GDM1 (cell line): ENCODE measurements around the gene ZNHIT2.

Experiments
- DNase-seq: peaks from one replicate; lab custom pipeline; 2025; lab: John Stamatoyannopoulos, UW

The ZNHIT2 gene

DNA sequence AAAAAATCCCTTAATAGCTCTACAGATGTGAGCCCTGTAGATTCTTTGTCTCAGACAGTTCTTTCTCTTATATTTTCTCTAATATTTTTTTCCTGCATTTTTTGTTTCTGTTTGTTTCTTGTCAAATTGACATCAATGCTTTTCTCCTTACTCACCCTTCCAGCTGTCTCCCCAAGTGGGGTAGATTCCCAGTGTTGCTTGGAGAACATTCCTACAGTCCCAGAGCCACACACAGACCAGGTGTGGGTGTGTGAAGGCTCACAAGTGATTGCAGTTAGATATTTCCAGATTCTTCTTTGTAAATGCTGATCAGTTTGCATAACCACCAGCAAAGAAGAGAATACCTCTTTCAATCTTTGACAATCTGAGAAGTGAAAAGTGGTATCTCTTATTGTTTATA lies 14.0 kb downstream of the ZNHIT2 start:
- DNase-seq: no peak

DNA sequence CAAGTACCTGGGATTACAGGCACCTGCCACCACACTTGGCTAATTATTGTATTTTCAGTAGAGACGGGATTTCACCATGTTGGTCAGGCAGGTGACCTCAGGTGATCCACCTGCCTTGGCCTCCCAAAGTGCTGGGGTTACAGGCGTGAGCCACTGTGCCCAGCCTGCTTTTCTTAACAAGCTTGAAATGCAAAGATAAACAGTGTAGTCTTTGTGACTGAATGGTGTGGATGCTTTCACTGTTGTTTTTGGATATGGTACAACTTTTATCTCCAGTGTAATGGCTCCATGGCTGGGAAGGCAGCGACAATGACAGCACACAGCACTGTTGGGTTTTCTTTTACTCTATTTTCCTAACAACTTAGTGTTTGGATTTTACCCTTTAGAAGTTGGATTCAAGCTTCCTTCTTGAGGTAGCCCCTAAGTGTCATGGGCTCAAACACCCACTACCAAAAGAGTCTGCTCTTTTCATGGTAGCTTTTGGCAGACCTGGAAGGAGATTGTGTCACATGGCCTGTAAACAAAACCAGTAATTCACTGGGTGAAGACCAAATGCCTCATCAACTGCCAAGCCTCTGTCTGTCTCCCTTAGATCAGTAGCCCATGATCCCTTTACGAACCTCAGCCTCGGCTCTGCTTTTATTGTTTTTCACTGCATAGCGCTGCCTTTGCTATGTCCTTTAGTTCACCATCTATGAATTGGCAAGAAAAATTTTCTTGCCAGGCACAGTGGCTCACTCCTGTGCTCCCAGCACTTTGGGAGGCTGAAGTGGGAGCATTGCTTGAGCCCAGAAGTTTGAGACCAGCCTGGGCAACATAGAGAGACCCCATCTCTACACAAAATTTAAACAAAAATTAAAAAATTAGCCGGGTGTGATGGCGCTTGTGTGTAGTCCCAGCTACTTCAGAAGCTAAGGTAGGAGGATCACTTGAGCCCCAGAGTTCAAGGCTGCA lies 15.1 kb downstream of the ZNHIT2 start:
- DNase-seq: no peak

DNA sequence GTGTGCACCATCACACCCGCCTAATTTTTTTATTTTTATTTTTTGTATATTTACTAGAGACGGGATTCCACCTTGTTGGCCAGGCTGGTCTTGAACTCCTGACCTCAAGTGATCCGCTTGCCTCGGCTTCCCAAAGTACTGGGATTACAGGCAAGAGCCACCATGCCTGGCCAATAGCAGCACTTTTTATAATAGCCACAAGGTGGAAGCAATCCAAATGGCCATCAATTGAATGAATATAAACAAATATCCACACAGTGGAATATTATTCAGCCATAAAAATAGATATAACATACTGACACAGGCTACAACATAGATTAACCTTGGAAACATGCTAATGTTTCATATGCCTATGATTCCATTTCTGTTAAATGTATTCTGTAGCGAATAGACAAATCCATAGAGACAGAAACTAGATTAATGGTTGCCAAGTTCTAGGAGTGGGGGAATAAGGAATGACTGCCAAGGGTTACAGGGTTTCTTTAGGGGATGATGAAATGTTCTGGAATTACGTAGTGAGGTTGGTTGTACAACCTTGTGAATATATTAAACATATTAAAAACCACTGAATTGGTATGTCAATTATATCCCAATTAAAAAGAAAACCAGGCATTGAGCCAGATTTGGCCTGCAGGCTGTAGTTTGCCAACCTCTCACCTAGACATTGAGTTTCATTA lies 16.7 kb downstream of the ZNHIT2 start:
- DNase-seq: no peak

DNA sequence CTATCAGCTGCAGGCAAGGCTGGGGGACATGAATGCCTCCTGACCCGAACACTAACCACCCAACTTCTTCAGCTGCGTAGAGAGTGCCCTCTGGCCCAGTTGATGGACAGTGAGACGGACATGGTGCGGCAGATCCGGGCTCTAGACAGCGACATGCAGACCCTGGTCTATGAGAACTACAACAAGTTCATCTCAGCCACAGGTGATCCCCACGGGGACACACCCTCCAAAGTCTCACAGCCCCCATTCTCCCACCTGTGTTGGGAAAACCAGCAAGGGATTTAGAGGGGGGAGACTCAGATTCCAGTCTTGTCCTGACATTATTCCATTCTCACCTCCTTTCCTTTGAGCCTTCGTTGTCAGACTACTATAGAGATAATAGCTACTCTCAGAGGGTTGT lies 20.6 kb downstream of the ZNHIT2 start:
- DNase-seq: no peak

DNA sequence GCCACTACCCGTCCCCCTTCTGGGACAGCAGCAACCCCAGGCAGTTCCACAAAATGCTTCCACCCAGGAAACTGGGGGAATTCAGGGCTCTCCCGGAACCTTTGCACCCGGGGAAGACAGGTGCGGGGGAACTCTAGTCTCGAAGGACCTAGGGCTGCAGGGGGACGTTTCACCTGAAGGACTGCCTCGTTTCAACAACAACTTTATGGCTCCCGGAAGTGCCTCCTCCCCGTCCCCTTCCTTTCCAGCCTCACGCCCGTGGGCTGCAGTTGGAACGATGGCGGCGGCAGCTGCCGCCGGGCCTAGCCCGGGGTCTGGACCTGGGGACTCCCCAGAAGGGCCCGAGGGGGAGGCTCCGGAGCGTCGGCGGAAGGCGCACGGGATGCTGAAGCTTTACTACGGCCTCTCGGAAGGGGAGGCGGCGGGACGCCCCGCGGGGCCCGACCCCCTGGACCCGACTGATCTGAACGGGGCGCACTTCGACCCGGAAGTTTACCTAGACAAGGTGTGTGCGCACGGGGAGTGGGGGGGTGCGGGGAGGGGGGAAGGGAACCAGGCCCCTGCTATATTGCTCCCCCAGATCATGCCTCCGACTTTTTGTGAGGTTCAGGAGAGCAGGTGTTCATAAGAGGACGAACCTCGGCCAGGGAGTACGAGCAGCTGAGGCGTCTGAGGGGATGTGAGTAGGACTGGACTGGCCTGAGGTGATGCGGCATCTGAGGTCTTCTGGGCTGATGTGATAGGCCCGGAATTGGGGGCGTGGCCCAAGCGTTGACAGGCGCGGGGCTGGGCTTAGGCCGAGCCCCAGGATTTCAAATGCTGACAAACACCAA lies 21.3 kb downstream of the ZNHIT2 start, which contains the start of gene VPS51:
TSS of gene VPS51 (plus strand) at position 241 of the 833 bp plus-strand sequence. CDS start at position 278, 37 bp downstream.
- peak; percentile 74 for DNase-seq

DNA sequence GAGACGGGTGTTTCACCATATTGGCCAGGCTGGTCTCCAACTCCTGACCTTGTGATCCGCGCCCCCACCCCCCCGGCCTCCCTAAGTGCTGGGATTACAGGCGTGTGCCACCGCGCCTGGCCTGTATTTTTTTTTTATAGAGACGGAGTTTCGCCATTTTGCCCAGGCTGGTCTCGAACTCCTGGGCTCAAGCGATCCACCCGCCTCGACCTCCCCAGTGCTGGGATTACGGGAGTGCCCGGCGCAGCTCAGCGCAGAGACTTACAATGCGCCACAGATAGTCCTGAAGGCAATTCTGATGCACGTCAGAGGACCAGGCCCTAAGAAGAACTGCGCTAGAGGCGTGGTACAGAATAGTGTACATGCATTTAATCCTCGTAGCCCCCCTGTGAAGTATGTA lies 22.1 kb downstream of the ZNHIT2 start:
- no peak for DNase-seq

DNA sequence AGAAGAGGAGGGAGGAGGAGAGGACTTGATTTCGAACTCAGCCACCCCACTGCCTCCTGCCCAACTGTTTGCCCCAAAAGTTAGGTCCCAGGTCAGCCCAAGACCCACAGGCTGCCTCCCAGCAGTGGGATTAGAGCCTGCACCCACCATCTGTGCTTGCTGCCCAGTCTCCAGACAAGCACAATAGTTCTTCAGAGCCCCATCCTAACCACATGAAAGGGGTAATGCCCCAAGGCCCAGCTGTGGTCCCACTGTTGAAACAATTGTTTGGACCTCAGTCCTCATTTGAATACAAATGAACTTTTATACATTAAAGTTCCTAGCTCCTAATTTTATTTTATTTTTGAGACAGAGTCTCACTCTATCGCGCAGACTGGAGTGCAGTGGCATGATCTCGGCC lies 26.9 kb downstream of the ZNHIT2 start:
- DNase-seq: no peak

DNA sequence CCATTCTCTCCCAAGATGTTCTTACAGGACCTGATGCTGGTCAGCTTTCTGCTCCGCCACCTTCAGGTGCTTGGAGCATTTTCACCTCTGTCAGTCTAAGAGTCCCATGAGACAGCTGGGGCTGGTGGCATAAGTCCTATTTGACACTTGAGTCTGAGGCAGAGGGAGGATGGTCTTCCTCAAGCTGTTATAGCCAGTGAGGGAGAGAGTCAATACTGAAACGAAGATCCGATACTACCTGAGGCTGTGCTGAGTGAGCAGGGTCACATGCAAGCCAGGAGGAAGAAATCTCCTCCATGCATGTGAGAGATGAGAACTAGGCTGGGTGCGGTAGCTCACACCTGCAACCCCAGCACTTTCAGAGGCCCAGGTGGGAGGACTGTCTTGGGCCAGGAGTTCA lies 27.9 kb downstream of the ZNHIT2 start:
- no peak for DNase-seq

DNA sequence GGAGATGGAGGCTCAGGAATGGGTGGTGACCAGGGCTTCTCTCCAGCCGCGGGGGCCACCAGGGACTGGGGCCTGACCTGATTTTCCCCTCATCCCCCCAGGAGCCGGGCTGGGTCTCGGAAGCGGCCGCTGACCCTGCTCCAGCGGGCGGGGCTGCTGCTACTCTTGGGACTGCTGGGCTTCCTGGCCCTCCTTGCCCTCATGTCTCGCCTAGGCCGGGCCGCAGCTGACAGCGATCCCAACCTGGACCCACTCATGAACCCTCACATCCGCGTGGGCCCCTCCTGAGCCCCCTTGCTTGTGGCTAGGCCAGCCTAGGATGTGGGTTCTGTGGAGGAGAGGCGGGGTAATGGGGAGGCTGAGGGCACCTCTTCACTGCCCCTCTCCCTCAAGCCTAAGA lies 29.7 kb downstream of the ZNHIT2 start:
- no peak for DNase-seq

DNA sequence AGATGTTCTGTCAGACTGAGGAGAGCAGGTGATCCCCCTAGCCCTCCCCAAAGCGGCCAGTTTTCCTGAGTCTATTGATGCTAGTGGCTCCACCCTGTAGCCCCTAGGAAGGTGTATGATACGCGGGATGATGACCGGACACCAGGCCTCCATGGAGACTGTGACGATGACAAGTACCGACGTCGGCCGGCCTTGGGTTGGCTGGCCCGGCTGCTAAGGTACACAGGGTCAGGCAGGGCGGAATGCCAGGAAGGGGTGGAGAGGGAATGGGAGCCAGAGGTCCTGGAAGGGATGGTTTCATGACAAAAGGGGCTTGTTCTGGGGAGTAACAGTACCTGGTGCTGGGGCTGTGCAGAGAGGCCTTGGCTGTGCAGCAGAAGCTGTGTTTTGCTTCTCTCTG lies 30.3 kb downstream of the ZNHIT2 start:
- DNase-seq: no peak

DNA sequence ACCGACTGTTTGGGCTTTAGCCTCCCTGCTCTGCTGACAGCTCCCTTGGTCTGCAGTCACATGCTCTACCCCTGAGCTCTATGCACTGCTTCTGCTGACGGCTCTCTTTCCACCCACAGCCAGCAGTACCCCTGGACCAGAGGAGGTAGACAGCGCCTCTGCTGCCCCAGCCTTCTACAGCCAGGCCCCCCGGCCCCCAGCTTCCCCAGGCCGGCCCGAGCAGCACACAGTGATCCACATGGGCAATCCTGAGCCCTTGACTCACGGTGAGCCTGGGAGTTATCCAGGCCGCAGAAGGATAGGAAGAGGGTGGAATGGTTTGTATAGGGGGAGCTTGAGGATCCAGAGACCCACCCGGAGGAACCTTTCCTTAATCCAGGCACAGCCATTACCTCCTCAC lies 30.7 kb downstream of the ZNHIT2 start:
- DNase-seq: no peak

DNA sequence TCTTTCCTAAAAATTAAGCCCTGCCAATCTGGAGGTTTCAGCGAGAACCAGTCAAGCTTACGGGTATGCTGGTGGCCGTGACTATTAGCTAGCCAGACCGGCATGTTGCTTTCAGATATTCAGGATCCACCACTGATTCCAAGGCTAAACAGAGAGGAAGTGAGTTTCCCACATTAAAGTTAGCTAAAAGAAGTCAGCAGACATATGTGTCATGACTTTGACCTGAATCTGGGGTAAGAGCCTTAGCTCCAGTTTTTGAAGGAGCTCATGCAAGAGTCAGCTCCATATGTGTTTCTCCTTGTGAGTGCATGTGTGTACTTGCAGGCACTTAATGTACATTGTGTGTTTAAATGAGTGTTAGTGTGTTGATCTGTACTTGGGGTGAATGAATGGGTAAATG lies 32.1 kb downstream of the ZNHIT2 start:
- DNase-seq: no peak

DNA sequence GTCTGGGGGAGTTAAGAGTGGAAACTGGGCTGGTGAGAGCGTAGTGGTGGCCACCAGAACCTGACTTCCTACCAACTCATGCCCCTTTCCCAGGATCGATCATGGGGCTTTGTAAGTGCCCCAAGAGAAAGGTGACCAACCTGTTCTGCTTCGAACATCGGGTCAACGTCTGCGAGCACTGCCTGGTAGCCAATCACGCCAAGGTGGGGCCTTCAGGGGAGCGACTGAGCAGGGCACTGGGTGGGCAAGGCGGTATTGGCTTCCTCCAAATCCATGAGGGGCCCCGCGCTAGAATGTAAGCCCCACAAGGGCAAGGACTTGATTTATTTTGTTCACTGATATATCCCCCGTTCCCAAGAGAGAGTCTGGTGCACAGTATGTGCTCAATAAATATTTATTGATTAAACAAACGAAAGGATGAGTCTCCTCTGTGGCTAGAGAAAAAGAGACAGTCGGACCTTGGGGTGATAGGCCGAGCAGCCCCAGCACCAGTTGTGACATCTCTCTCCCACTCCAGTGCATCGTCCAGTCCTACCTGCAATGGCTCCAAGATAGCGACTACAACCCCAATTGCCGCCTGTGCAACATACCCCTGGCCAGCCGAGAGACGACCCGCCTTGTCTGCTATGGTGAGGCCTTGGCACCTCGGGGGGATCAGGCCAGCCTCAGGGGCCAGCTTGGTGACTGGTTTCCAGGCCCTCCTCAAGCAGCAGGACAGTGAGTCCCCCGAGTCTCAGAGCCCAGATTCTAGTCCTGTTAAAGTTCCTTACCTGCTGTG lies 32.7 kb downstream of the ZNHIT2 start:
- DNase-seq: no peak

DNA sequence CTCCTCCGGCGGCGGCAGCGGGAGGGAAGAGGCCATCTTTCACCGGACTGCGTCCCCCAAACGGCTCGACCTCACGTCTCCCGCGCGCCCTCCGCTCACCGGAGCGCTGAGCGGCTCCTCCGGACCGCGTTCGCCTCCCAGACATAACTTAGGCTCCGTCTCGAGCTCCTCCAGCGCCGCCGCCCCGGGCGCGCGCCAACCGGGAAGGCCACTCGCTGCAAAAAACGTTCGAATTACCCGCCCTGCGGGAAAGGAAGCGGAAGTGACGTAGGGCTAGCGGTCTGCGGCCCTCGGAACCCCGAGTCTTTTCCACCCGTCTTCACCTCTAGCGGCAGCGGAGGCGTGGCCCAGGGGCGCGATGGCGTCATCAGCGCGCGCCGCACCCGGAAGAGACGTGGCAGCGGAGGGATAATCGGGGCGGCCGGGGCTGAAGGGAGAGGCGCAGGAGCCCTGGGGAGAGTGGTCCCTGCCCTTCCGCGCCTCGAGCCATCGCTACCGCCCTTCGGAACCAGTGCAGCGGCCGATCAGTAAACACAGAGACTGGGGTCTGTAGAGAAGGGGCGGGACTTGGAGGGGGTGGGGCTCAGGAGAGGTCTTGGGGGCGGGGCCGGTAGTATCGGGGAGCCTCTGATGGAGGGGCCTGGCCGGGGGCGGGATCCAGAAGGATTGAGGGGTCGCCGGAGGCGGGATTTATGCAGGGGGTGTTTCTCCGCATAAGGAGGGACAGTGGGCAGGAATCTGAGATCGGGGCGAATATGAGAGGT lies 33.5 kb downstream of the ZNHIT2 start, which contains the start of the genes CDCA5 and ZFPL1:
TSS of gene CDCA5 (minus strand) at position 207 of the 764 bp plus-strand sequence. CDS start at position 145, 62 bp downstream.
TSS of gene ZFPL1 (plus strand) at position 389 of the 764 bp plus-strand sequence. CDS start 477 bp downstream, outside the sequence.
- peak; percentile 93 for DNase-seq

DNA sequence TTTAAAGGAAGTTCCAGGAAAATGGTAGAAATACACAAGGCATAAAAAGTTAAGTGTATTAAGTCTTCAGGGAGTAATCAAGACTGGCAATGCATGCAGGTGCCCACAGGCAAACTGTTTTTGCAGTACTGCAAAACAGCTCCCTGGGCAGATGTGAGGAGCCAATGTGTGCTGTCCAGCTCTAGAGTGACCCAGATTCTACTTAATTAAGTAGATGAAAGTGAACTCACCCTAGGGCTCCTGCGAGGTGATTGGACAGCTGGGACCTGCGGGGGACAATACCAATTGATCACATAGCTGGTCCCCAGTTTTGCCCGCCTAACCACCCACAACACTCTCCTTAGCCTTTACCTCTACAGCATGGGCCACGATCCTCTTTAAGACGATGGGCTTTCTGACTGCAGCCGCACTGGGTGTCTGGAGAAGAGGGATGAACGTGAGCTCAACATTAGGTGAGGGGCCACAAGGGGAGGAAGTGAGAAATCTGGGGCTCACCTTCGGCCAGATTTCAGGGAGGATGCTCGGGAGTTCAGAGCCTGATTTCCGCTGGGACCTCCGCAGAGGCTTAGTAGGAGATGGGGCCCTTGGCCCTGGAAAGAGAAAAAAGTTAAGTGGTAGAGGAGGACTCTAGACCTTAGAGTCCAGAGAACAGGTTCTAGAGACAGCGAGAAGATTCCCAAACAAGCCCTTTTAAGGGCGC lies 34.2 kb downstream of the ZNHIT2 start:
- no peak for DNase-seq

DNA sequence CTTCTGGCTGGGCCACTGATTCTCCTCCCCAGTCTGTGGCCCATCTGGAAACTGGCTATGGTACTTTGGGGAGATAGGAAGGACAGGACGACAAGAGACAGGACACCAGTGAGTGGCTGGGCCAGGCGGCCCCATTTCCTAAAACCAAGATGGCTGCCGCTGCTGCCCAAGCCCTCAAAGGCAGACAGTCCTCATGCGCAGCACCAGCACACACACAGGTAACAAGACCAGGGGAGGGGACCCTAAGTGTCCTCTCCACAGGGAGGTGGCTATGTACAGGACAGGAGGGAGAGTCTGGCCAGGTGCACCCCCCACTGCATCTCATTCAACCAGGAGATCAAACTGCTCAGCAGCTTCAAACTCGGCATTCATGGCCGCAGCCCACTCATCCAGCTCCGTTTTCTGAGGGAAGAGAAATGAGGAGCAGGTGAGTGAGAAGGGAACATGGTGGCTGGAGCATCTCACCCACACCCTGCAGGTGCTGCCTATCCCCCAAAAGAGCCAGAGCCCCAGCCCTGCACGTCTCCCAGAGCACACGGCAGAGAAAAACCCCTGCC lies 38.6 kb downstream of the ZNHIT2 start:
- no peak for DNase-seq

DNA sequence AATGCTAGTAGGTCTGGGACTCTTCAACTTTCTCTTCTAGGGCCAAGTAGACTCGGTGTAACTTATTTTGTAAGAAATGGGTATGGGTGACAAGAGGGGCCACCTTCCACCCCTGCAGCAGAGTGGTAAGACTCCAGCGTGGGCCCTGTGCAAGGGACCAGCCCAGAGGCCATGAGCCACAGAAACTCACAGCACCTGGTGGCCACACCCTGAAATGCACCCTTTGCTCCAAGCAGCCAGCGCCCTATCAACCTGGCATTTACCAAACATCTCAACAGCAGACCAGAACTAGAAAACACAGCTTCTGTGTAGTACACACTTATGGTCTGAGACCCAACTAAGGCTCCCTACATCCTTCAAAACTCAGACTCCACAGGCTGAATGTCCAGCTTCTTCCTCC lies 39.4 kb downstream of the ZNHIT2 start:
- DNase-seq: peak; percentile 49

DNA sequence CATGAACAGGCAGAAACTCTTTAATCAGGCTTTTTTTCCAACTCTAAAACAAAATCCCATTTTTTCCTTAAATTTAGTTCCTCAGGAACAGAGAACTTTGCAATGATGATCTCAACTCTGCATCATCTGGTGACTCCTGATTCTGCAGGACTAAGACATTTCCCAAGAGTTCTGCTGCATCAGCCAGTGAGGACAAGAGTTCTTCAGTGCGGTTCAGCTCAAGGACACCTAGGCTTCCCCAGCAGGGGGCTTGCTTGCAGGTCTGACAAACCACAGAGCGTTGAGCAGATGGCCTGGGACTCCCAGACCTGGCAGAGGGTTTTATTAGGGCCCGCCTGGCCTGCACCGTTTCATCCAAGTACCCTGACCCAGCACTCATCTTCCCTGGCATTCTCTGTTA lies 40.0 kb downstream of the ZNHIT2 start:
- no peak for DNase-seq

DNA sequence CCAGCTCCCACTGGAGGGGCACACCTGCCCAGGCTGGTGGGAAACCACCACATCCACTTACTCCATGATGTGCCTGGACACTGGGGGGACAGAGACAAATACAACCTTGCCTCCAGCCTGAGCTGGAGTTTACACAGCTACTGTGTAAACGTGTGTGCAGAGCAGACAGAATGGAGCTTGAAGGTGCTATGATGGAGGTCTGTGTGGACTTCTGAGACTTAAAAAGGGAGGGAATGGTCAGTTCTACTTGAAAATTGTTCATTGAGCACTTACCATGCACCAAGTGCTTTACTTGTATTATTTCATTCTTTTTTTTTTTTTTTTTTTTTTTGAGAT lies 44.9 kb downstream of the ZNHIT2 start:
- DNase-seq: no peak
